Trophoblast cell (in vitro differentiated cells and primary cell): ENCODE data around the gene HSPB6.

Source experiments
- DNase-seq, 2 donors: peaks; one replicate each; pipeline ENCODE4 v3.0.0-alpha.2; 2016
- H2AFZ ChIP-seq: 2 replicates; pipeline ENCODE4 v1.6.1; 2013; ENCODE audit warnings: low read length, moderate library complexity, mild to moderate bottlenecking; ENCODE audit not compliant: insufficient read depth, poor library complexity
- H2AK5ac ChIP-seq: 2 replicates; pipeline ENCODE4 v1.6.1; 2013; ENCODE audit warnings: mild to moderate bottlenecking, low read length
- H2BK120ac ChIP-seq: 2 replicates; pipeline ENCODE4 v1.6.1; 2013; ENCODE audit warnings: low read length, mild to moderate bottlenecking, moderate library complexity; ENCODE audit not compliant: insufficient read depth, poor library complexity
- H2BK12ac ChIP-seq: 2 replicates; pipeline ENCODE4 v1.6.1; 2013; ENCODE audit warnings: mild to moderate bottlenecking, low read length, moderate library complexity
- H2BK5ac ChIP-seq: 2 replicates; pipeline ENCODE4 v1.6.1; 2013; ENCODE audit warnings: low read length, low read depth, moderate library complexity, mild to moderate bottlenecking; ENCODE audit not compliant: poor library complexity
- H3K14ac ChIP-seq: 2 replicates; pipeline ENCODE4 v1.6.1; 2013; ENCODE audit warnings: mild to moderate bottlenecking, low read length
- H3K18ac ChIP-seq: 2 replicates; pipeline ENCODE4 v1.6.1; 2013; ENCODE audit warnings: mild to moderate bottlenecking, low read length
- H3K23ac ChIP-seq: 2 replicates; pipeline ENCODE4 v1.6.1; 2013; ENCODE audit warnings: low read length
- H3K27ac ChIP-seq: 2 replicates; pipeline ENCODE4 v1.5.1; 2013; ENCODE audit warnings: low read depth, mild to moderate bottlenecking, inconsistent platforms, low read length, moderate library complexity
- H3K27me3 ChIP-seq: 2 replicates; pipeline ENCODE4 v1.6.1; 2013; ENCODE audit warnings: inconsistent platforms, mild to moderate bottlenecking, low read length, moderate library complexity; ENCODE audit not compliant: insufficient read depth
- H3K36me3 ChIP-seq, 2 experiments: 1 replicate in 1 of 2; 2 replicates in 1 of 2; pipeline ENCODE4 v1.6.1; 2013; ENCODE audit warnings: low read length in 2 of 2, mild to moderate bottlenecking in 2 of 2, moderate library complexity in 1 of 2; ENCODE audit not compliant: insufficient read depth in 2 of 2, control insufficient read depth in 1 of 2
- H3K4ac ChIP-seq: 2 replicates; pipeline ENCODE4 v1.6.1; 2013; ENCODE audit warnings: low read depth, mild to moderate bottlenecking, low read length, moderate library complexity
- H3K4me1 ChIP-seq, 2 experiments: 1 replicate in 1 of 2; 2 replicates in 1 of 2; pipeline ENCODE4 v1.6.1; 2013; ENCODE audit warnings: low read length in 2 of 2, mild to moderate bottlenecking in 2 of 2, moderate library complexity in 1 of 2; ENCODE audit not compliant: insufficient read depth in 2 of 2, control insufficient read depth in 1 of 2
- H3K4me2 ChIP-seq: 2 replicates; pipeline ENCODE4 v1.6.1; 2013; ENCODE audit warnings: inconsistent platforms, mild to moderate bottlenecking, low read length, moderate library complexity
- H3K4me3 ChIP-seq: 2 replicates; pipeline ENCODE4 v1.5.1; 2013; ENCODE audit warnings: mild to moderate bottlenecking, low read depth, low read length, inconsistent platforms
- H3K79me1 ChIP-seq: one replicate; pipeline ENCODE4 v1.6.1; 2013; ENCODE audit warnings: low read length
- H3K79me2 ChIP-seq: 2 replicates; pipeline ENCODE4 v1.6.1; 2013; ENCODE audit warnings: low read length, mild to moderate bottlenecking; ENCODE audit not compliant: control insufficient read depth, insufficient read depth, poor library complexity
- H3K9ac ChIP-seq: 2 replicates; pipeline ENCODE4 v1.6.1; 2013; ENCODE audit warnings: mild to moderate bottlenecking, low read length
- H3K9me3 ChIP-seq: 2 replicates; pipeline ENCODE4 v1.6.1; 2013; ENCODE audit warnings: low read depth, mild to moderate bottlenecking, control low read depth, inconsistent platforms, low read length; ENCODE audit not compliant: insufficient read depth
- H4K12ac ChIP-seq: 2 replicates; pipeline ENCODE4 v1.6.1; 2013; ENCODE audit warnings: low read depth, mild to moderate bottlenecking, low read length, moderate library complexity
- H4K8ac ChIP-seq: 2 replicates; pipeline ENCODE4 v1.6.1; 2013; ENCODE audit warnings: low read depth, mild to moderate bottlenecking, low read length, moderate library complexity
- H4K91ac ChIP-seq: one replicate; pipeline ENCODE4 v1.6.1; 2013; ENCODE audit warnings: low read depth, mild to moderate bottlenecking, low read length, moderate library complexity
- WGBS: extraction: QIAGEN DNeasy Blood & Tissue Kit; methylation state at CpG from one replicate; pipeline ENCODE4 v1.1.7; 2013; ENCODE audit warnings: missing lambda C conversion rate; ENCODE audit not compliant: insufficient read length, insufficient coverage; ENCODE audit errors: extremely low coverage; 5-methylcytosine and 5-hydroxymethylcytosine counted together

The HSPB6 gene

DNA sequence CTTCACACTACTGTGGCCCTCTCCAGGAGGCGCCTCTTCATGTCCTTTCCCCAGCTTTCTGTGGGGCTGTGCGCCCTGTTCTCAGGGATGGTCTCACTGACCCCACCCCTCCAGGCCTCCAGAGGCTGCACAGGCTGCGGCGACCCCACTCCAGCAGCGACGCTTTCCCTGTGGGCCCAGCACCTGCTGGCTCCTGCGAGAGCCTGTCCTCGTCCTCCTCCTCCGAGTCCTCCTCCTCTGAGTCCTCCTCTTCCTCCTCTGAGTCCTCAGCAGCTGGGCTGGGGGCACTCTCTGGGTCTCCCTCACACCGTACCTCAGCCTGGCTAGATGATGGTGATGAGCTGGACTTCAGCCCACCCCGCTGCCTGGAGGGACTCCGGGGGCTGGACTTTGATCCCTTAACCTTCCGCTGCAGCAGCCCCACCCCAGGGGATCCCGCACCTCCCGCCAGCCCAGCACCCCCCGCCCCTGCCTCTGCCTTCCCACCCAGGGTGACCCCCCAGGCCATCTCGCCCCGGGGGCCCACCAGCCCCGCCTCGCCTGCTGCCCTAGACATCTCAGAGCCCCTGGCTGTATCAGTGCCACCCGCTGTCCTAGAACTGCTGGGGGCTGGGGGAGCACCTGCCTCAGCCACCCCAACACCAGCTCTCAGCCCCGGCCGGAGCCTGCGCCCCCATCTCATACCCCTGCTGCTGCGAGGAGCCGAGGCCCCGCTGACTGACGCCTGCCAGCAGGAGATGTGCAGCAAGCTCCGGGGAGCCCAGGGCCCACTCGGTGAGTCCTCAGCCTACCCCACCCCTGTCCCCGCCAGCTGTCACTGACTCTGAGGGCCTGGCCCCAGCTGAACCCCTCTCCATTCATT is 29.7 kb upstream of the HSPB6 start:
- no peak overlapping the region for H2BK12ac ChIP-seq
- no peak overlapping the region for H4K12ac ChIP-seq
- WGBS, result no CpG with 5 or more reads among the region's 31 CpGs
- H3K36me3 ChIP-seq, result peaks cover 5 to 7% of the 10 kb centered on the region in 2 experiments
- no peak overlapping the region for H3K23ac ChIP-seq
- H3K4me3 ChIP-seq, result no peak overlapping the region
- peaks cover 0 to 5% of the 10 kb centered on the region in 2 experiments for H3K4me1 ChIP-seq
- H3K14ac ChIP-seq, result no peak overlapping the region
- H2AFZ ChIP-seq, result no peak overlapping the region
- no peak overlapping the region for H3K9ac ChIP-seq
- no peak overlapping the region for H3K4ac ChIP-seq
- H3K27ac ChIP-seq, result no peak overlapping the region
- no peaks in the 10 kb centered on the region for H3K79me1 ChIP-seq
- DNase-seq, result no peak
- no peaks in the 10 kb centered on the region for H3K79me2 ChIP-seq
- no peak overlapping the region for H2BK120ac ChIP-seq
- H2AK5ac ChIP-seq, result no peak overlapping the region
- H3K4me2 ChIP-seq, result no peak overlapping the region
- H3K27me3 ChIP-seq, result no peaks in the 10 kb centered on the region
- H2BK5ac ChIP-seq, result no peak overlapping the region
- no peak overlapping the region for H4K8ac ChIP-seq
- no peak overlapping the region for H4K91ac ChIP-seq
- peaks cover 5% of the 10 kb centered on the region for H3K9me3 ChIP-seq
- H3K18ac ChIP-seq, result no peak overlapping the region

GRCh38 chr19:35785339-35785627 is 28.5 kb upstream of the HSPB6 start:
- WGBS, result no CpG with 5 or more reads among the region's 10 CpGs
- H3K4ac ChIP-seq, result no peak overlapping the region
- DNase-seq, result no peak

GRCh38 chr19:35784503-35785338 is 27.9 kb upstream of the HSPB6 start:
- Histone ChIP-seq H4K91ac (no peak overlapping the region), H3K79me2 (no peaks in the 10 kb centered on the region), H3K9ac (no peak overlapping the region), H3K4me2 (peak overlapping the region; percentile 13), H3K79me1 (no peaks in the 10 kb centered on the region), H3K14ac (no peak overlapping the region), H2BK5ac (no peak overlapping the region), H4K12ac (no peak overlapping the region), H2BK120ac (no peak overlapping the region), H3K27me3 (no peaks in the 10 kb centered on the region), H4K8ac (no peak overlapping the region), H3K36me3 (peaks cover 11 to 15% of the 10 kb centered on the region in 2 experiments), H3K27ac (no peak overlapping the region), H3K4me3 (peak overlapping the region; percentile 23), H3K23ac (no peak overlapping the region), H3K9me3 (peaks cover 5% of the 10 kb centered on the region), H3K18ac (no peak overlapping the region), H2AFZ (no peak overlapping the region), H3K4ac (no peak overlapping the region), H3K4me1 (peaks cover 0 to 5% of the 10 kb centered on the region in 2 experiments), H2AK5ac (no peak overlapping the region), H2BK12ac (no peak overlapping the region)
- no CpG with 5 or more reads among the region's 45 CpGs for WGBS
- DNase-seq, result no peak

More at GRCh38 chr19:35785339-35785627, 28.5 kb upstream of the HSPB6 start:
- Histone ChIP-seq H3K4me3 (peak overlapping the region; percentile 16), H3K23ac (no peak overlapping the region), H2BK5ac (no peak overlapping the region), H2AFZ (no peak overlapping the region), H3K36me3 (peaks cover 11 to 15% of the 10 kb centered on the region in 2 experiments), H2AK5ac (no peak overlapping the region), H4K8ac (no peak overlapping the region), H3K18ac (no peak overlapping the region), H3K9ac (no peak overlapping the region), H3K79me2 (no peaks in the 10 kb centered on the region), H3K14ac (no peak overlapping the region), H3K9me3 (peaks cover 5% of the 10 kb centered on the region), H3K4me2 (no peak overlapping the region), H2BK120ac (no peak overlapping the region), H3K4me1 (peaks cover 0 to 5% of the 10 kb centered on the region in 2 experiments), H3K27me3 (no peaks in the 10 kb centered on the region), H3K27ac (no peak overlapping the region), H3K79me1 (no peaks in the 10 kb centered on the region), H2BK12ac (no peak overlapping the region), H4K12ac (no peak overlapping the region), H4K91ac (no peak overlapping the region)

- Histone ChIP-seq H3K9me3 (peaks cover 3% of the 10 kb centered on the region), H3K79me1 (no peaks in the 10 kb centered on the region), H4K8ac (no peak overlapping the region), H4K91ac (no peak overlapping the region), H2BK120ac (no peak overlapping the region), H2BK5ac (no peak overlapping the region), H3K4me3 (no peak overlapping the region), H2AFZ (no peak overlapping the region), H3K4ac (no peak overlapping the region), H2AK5ac (no peak overlapping the region), H3K18ac (no peak overlapping the region), H3K14ac (no peak overlapping the region), H3K4me1 (peaks cover 0 to 5% of the 10 kb centered on the region in 2 experiments), H3K36me3 (peaks cover 13 to 15% of the 10 kb centered on the region in 2 experiments), H2BK12ac (no peak overlapping the region), H3K4me2 (no peak overlapping the region), H3K27ac (no peak overlapping the region), H3K9ac (no peak overlapping the region), H3K79me2 (no peaks in the 10 kb centered on the region), H4K12ac (no peak overlapping the region), H3K27me3 (no peaks in the 10 kb centered on the region), H3K23ac (no peak overlapping the region)
- DNase-seq, result no peak
- no CpG with 5 or more reads among the region's 28 CpGs for WGBS
Measured at GRCh38 chr19:35783469-35784434, 26.9 kb upstream of the HSPB6 start.
